Measurements from ENCODE around the gene NBPF4. TPM values are rescaled to one million over a fixed set of nuclear protein-coding genes. Genes with fewer than 3 reads are reported as not detected.
"Not testable (repeated sequence)": the region's sequence is repeated elsewhere in the genome, so short reads cannot be mapped to it uniquely, and the experiment has no call there.

Gene NBPF4
- not detected for polyA plus RNA-seq (2013, experiment 1 of 2)
- polyA plus RNA-seq (2013, experiment 2 of 2), result not detected

- H2AFZ ChIP-seq (ENCODE audit: low read length); H3K9ac ChIP-seq (ENCODE audit: low read depth, low read length, poor library complexity); H3K18ac ChIP-seq (ENCODE audit: low read length); H2BK12ac ChIP-seq (ENCODE audit: low read length); H3K36me3 ChIP-seq (replicated peaks in 1 of 2; ENCODE audit: control insufficient read depth in 2 of 2, insufficient read depth in 2 of 2, low read length in 2 of 2); H2BK15ac ChIP-seq (ENCODE audit: low read length); H2BK5ac ChIP-seq (ENCODE audit: low read length); H3K4ac ChIP-seq (ENCODE audit: low read length); H3K4me2 ChIP-seq (ENCODE audit: insufficient read depth, low read length, poor library complexity, severe bottlenecking); H3K79me1 ChIP-seq (ENCODE audit: low read depth, low read length); H3K27me3 ChIP-seq (ENCODE audit: control insufficient read depth in 3 of 3, insufficient read depth in 3 of 3, low read depth in 1 of 3, low read length in 3 of 3); H3K27ac ChIP-seq (replicated peaks; ENCODE audit: low read length); H2AK5ac ChIP-seq (ENCODE audit: low read depth, low read length); H3K4me3 ChIP-seq (ENCODE audit: low read length in 2 of 2); H4K8ac ChIP-seq (ENCODE audit: low read depth, low read length); DNase-seq (ENCODE audit: low spot score); H3K14ac ChIP-seq (ENCODE audit: low read length); H4K91ac ChIP-seq (ENCODE audit: low read depth, low read length, poor library complexity); H3K9me3 ChIP-seq (replicated peaks in 1 of 2; ENCODE audit: control insufficient read depth in 2 of 2, insufficient read depth in 1 of 2, low read depth in 1 of 2, low read length in 2 of 2); H3K23ac ChIP-seq (ENCODE audit: low read depth, low read length, poor library complexity); H2BK120ac ChIP-seq (ENCODE audit: low read depth, low read length); H3K4me1 ChIP-seq (ENCODE audit: control insufficient read depth in 2 of 2, insufficient read depth in 1 of 2, low read depth in 1 of 2, low read length in 2 of 2): not testable (repeated sequence)
- WGBS, 2 donors (ENCODE audit: extremely low coverage in 2 of 2, insufficient read length in 2 of 2, insufficient replicate concordance in 1 of 2), result no CpG with 5 or more reads among the region's 3 CpGs
These were observed at the start of gene NBPF4 for GRCh38 chr1:108243976-108244375. Gene NBPF4 (minus strand): TSS chr1:108244076. CDS start chr1:108243761, 315 bp downstream.

GRCh38 chr1:108282528-108283257 lies 38.8 kb upstream of the NBPF4 start:
- H3K18ac ChIP-seq (ENCODE audit: low read length); H3K9ac ChIP-seq (ENCODE audit: low read depth, low read length, poor library complexity); H2AK5ac ChIP-seq (ENCODE audit: low read depth, low read length): not testable (repeated sequence)

GRCh38 chr1:108272485-108273327 lies 28.8 kb upstream of the NBPF4 start:
- DNase-seq (ENCODE audit: low spot score), result not testable (repeated sequence)

More at GRCh38 chr1:108282528-108283257, 38.8 kb upstream of the NBPF4 start:
- not testable (repeated sequence) for H3K9me3 ChIP-seq (replicated peaks in 1 of 2; ENCODE audit: control insufficient read depth in 2 of 2, insufficient read depth in 1 of 2, low read depth in 1 of 2, low read length in 2 of 2); H3K4me2 ChIP-seq (ENCODE audit: insufficient read depth, low read length, poor library complexity, severe bottlenecking); H3K4me3 ChIP-seq (ENCODE audit: low read length in 2 of 2); H4K91ac ChIP-seq (ENCODE audit: low read depth, low read length, poor library complexity); DNase-seq (ENCODE audit: low spot score); H2BK12ac ChIP-seq (ENCODE audit: low read length); H2BK15ac ChIP-seq (ENCODE audit: low read length); H2AFZ ChIP-seq (ENCODE audit: low read length); H2BK5ac ChIP-seq (ENCODE audit: low read length); H3K4me1 ChIP-seq (ENCODE audit: control insufficient read depth in 2 of 2, insufficient read depth in 1 of 2, low read depth in 1 of 2, low read length in 2 of 2); H3K79me1 ChIP-seq (ENCODE audit: low read depth, low read length); H2BK120ac ChIP-seq (ENCODE audit: low read depth, low read length); H3K14ac ChIP-seq (ENCODE audit: low read length); H3K4ac ChIP-seq (ENCODE audit: low read length); H3K36me3 ChIP-seq (replicated peaks in 1 of 2; ENCODE audit: control insufficient read depth in 2 of 2, insufficient read depth in 2 of 2, low read length in 2 of 2); H3K27ac ChIP-seq (replicated peaks; ENCODE audit: low read length); H3K27me3 ChIP-seq (ENCODE audit: control insufficient read depth in 3 of 3, insufficient read depth in 3 of 3, low read depth in 1 of 3, low read length in 3 of 3); H4K8ac ChIP-seq (ENCODE audit: low read depth, low read length); H3K23ac ChIP-seq (ENCODE audit: low read depth, low read length, poor library complexity)
- no CpG with 5 or more reads among the region's 6 CpGs for WGBS, 2 donors (ENCODE audit: extremely low coverage in 2 of 2, insufficient read length in 2 of 2, insufficient replicate concordance in 1 of 2)

GRCh38 chr1:108267097-108267496 lies 23.2 kb upstream of the NBPF4 start:
- WGBS, 2 donors (ENCODE audit: extremely low coverage in 2 of 2, insufficient read length in 2 of 2, insufficient replicate concordance in 1 of 2), result no CpG with 5 or more reads among the region's 1 CpG
- H4K8ac ChIP-seq (ENCODE audit: low read depth, low read length); DNase-seq (ENCODE audit: low spot score); H3K9ac ChIP-seq (ENCODE audit: low read depth, low read length, poor library complexity); H3K4me1 ChIP-seq (ENCODE audit: control insufficient read depth in 2 of 2, insufficient read depth in 1 of 2, low read depth in 1 of 2, low read length in 2 of 2); H3K23ac ChIP-seq (ENCODE audit: low read depth, low read length, poor library complexity); H2BK15ac ChIP-seq (ENCODE audit: low read length); H3K27me3 ChIP-seq (ENCODE audit: control insufficient read depth in 3 of 3, insufficient read depth in 3 of 3, low read depth in 1 of 3, low read length in 3 of 3); H3K18ac ChIP-seq (ENCODE audit: low read length); H3K4ac ChIP-seq (ENCODE audit: low read length); H2BK12ac ChIP-seq (ENCODE audit: low read length); H4K91ac ChIP-seq (ENCODE audit: low read depth, low read length, poor library complexity); H2BK5ac ChIP-seq (ENCODE audit: low read length); H2AFZ ChIP-seq (ENCODE audit: low read length); H3K27ac ChIP-seq (replicated peaks; ENCODE audit: low read length); H3K4me2 ChIP-seq (ENCODE audit: insufficient read depth, low read length, poor library complexity, severe bottlenecking); H3K14ac ChIP-seq (ENCODE audit: low read length); H3K9me3 ChIP-seq (replicated peaks in 1 of 2; ENCODE audit: control insufficient read depth in 2 of 2, insufficient read depth in 1 of 2, low read depth in 1 of 2, low read length in 2 of 2); H3K36me3 ChIP-seq (replicated peaks in 1 of 2; ENCODE audit: control insufficient read depth in 2 of 2, insufficient read depth in 2 of 2, low read length in 2 of 2); H2BK120ac ChIP-seq (ENCODE audit: low read depth, low read length); H2AK5ac ChIP-seq (ENCODE audit: low read depth, low read length); H3K79me1 ChIP-seq (ENCODE audit: low read depth, low read length); H3K4me3 ChIP-seq (ENCODE audit: low read length in 2 of 2): not testable (repeated sequence)

More at GRCh38 chr1:108272485-108273327, 28.8 kb upstream of the NBPF4 start:
- not testable (repeated sequence) for H3K18ac ChIP-seq (ENCODE audit: low read length); H2BK5ac ChIP-seq (ENCODE audit: low read length); H3K4ac ChIP-seq (ENCODE audit: low read length); H3K23ac ChIP-seq (ENCODE audit: low read depth, low read length, poor library complexity); H3K4me3 ChIP-seq (ENCODE audit: low read length in 2 of 2); H3K4me1 ChIP-seq (ENCODE audit: control insufficient read depth in 2 of 2, insufficient read depth in 1 of 2, low read depth in 1 of 2, low read length in 2 of 2); H2AFZ ChIP-seq (ENCODE audit: low read length); H3K9me3 ChIP-seq (replicated peaks in 1 of 2; ENCODE audit: control insufficient read depth in 2 of 2, insufficient read depth in 1 of 2, low read depth in 1 of 2, low read length in 2 of 2); H2BK12ac ChIP-seq (ENCODE audit: low read length); H3K27me3 ChIP-seq (ENCODE audit: control insufficient read depth in 3 of 3, insufficient read depth in 3 of 3, low read depth in 1 of 3, low read length in 3 of 3); H3K9ac ChIP-seq (ENCODE audit: low read depth, low read length, poor library complexity); H4K91ac ChIP-seq (ENCODE audit: low read depth, low read length, poor library complexity); H3K36me3 ChIP-seq (replicated peaks in 1 of 2; ENCODE audit: control insufficient read depth in 2 of 2, insufficient read depth in 2 of 2, low read length in 2 of 2); H3K79me1 ChIP-seq (ENCODE audit: low read depth, low read length); H4K8ac ChIP-seq (ENCODE audit: low read depth, low read length); H3K14ac ChIP-seq (ENCODE audit: low read length); H3K27ac ChIP-seq (replicated peaks; ENCODE audit: low read length); H2BK120ac ChIP-seq (ENCODE audit: low read depth, low read length); H2BK15ac ChIP-seq (ENCODE audit: low read length); H2AK5ac ChIP-seq (ENCODE audit: low read depth, low read length); H3K4me2 ChIP-seq (ENCODE audit: insufficient read depth, low read length, poor library complexity, severe bottlenecking)
- no CpG with 5 or more reads among the region's 61 CpGs for WGBS, 2 donors (ENCODE audit: extremely low coverage in 2 of 2, insufficient read length in 2 of 2, insufficient replicate concordance in 1 of 2)

Data from neuronal stem cell (in vitro differentiated cells).